ENCODE data around the gene ECPAS.
"Not testable (repeated sequence)": the region's sequence is repeated elsewhere in the genome, so short reads cannot be mapped to it uniquely, and the experiment has no call there.

The ECPAS gene

DNA sequence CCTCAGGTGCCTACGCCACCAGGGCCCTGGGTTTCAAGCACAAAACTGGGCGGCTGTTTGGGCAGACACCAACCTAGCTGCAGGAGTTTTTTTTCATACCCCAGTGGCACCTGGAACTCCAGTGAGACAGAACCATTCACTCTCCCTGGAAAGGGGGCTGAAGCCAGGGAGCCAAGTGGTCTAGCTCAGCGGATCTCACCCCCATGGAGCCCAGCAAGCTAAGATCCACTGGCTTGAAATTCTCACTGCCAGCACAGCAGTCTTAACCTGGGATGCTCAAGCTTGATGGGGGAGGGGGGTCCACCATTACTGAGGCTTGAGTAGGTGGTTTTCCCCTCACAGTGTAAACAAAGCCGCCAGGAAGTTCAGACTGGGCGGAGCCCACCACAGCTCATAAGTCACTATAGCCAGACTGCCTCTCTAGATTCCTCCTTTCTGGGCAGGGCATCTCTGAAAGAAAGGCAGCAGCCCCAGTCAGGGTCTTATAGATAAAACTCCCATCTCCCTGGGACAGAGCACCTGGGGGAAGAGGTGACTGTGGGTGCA, 149.8 kb downstream of the ECPAS start:
- DNase-seq, result not testable (repeated sequence)

DNA sequence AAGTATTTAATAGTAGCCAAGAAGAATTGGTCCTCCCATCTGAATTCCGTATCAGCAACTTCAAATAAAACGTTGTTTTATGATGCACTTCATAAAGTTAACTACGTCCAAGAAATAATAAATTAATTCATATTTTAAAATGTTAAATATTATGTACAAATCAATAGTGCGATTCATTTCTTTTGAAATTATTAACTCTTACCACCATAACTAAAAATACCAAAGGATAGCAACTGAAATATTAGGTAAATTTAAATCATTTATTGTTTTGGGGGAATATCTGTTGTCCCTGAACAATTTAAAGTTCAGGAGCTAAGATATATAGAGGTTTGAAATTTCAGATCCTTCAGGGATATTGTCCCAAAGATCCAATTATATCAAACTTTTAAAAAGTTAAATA, 154.1 kb downstream of the ECPAS start, which contains the start of gene OR2K2:
TSS of gene OR2K2 (minus strand) at position 101 of the 400 bp plus-strand sequence. CDS start 1,791 bp downstream, outside the sequence.
- no peak for DNase-seq

DNA sequence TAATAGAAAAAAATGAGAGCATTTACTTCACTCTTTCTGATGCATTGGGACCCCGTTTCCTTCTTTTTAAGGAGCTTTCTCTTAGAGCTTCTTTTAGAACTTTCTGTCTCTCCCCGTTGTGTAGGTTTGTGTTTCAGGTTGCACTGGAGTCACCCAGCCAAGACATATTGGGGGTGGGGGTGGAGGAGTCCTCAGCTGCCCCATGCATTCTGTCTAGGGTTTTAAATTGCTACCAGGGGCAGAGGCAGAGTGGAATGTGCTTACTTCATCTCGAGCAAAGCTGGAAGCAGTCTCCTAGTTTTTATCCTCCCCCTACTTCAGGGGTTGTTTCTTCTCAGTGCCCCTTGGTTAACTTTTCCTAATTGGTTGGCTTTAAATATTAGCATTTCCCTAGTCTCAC, 163.6 kb downstream of the ECPAS start:
- DNase-seq, result no peak

DNA sequence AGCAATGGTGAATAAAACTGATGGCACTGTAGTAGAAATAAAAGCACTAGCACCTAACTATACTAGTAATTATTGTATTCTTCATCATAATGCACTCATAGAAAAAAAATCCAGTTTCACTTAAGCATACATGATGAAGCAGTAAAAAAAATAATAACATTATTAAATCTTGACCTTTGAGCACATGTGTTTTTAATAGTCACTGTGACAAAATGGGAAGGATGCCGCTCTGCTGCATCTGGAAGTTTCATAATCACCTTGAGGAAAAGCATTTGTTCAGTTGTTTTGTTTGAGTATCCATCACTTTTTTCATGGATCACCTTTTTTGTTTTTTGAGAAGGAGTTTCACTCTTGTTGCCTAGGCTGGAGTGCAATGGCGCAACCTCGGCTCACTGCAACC, 167.4 kb downstream of the ECPAS start:
- DNase-seq, result no peak

Measured in DMS79 treated with DMSO at 0.1 percent for 48 hours (cell line).